GM15510 (cell line): ENCODE results near the gene BRF1.

ENCODE experiments used
- POLR2A ChIP-seq: IDR thresholded peaks from 3 replicates; pipeline ENCODE4 v1.6.1; 2011; ENCODE audit warnings: borderline replicate concordance; ENCODE audit not compliant: insufficient read length; ENCODE audit errors: extremely low read depth

The BRF1 gene

GRCh38 chr14:105203701-105204100, 97.1 kb downstream of the BRF1 start:
- TF ChIP-seq POLR2A: no peak

GRCh38 chr14:105203057-105203531, 97.7 kb downstream of the BRF1 start:
- no peak for TF ChIP-seq POLR2A

- TF ChIP-seq POLR2A: no peak
Observed at GRCh38 chr14:105201925-105202513, 98.8 kb downstream of the BRF1 start.

GRCh38 chr14:105201156-105201924, 99.5 kb downstream of the BRF1 start:
- no peak for TF ChIP-seq POLR2A

- TF ChIP-seq POLR2A: no peak
Observed at GRCh38 chr14:105200641-105201040, 100.2 kb downstream of the BRF1 start.

- no peak for TF ChIP-seq POLR2A
Observed at GRCh38 chr14:105200074-105200473, 100.7 kb downstream of the BRF1 start.

- TF ChIP-seq POLR2A: no peak
Observed at GRCh38 chr14:105199093-105199492, 101.7 kb downstream of the BRF1 start.

- no peak for TF ChIP-seq POLR2A
Observed at GRCh38 chr14:105198588-105198987, 102.2 kb downstream of the BRF1 start.

GRCh38 chr14:105197211-105197641, 103.6 kb downstream of the BRF1 start:
- TF ChIP-seq POLR2A: no peak

GRCh38 chr14:105196265-105196960, 104.4 kb downstream of the BRF1 start:
- no peak for TF ChIP-seq POLR2A

GRCh38 chr14:105195522-105196264, 105.1 kb downstream of the BRF1 start:
- TF ChIP-seq POLR2A: no peak

- no peak for TF ChIP-seq POLR2A
Observed at GRCh38 chr14:105195051-105195450, 105.8 kb downstream of the BRF1 start.

GRCh38 chr14:105193916-105194782, 106.7 kb downstream of the BRF1 start:
- TF ChIP-seq POLR2A: no peak

- no peak for TF ChIP-seq POLR2A
Observed at GRCh38 chr14:105192866-105193731, 107.7 kb downstream of the BRF1 start.
